RWPE2 (cell line): Measurements from ENCODE around the gene YJU2.
"Not testable (repeated sequence)": the region's sequence is repeated elsewhere in the genome, so short reads cannot be mapped to it uniquely, and the experiment has no call there.

Experiments
- ATAC-seq: fragments of 200-7000 bp; cut with Tn5 transposase; 3 replicates; pipeline ENCODE4 v1.9.1; 2021; ENCODE audit warnings: low read depth
- DNase-seq: peaks from one replicate; pipeline ENCODE4 v3.0.0-alpha.2; 2020; ENCODE audit warnings: low spot score
- H3K27ac ChIP-seq: fragments of 450-650 bp; 2 replicates; pipeline ENCODE4 v1.5.1; 2017; ENCODE audit warnings: mild to moderate bottlenecking; ENCODE audit not compliant: poor library complexity, severe bottlenecking
- H3K27me3 ChIP-seq: fragments of 250-450 bp; sonication (Bioruptor Pico); 2 replicates; pipeline ENCODE4 v1.5.1; 2021; ENCODE audit warnings: mild to moderate bottlenecking, moderate library complexity; ENCODE audit not compliant: insufficient read depth, poor library complexity, severe bottlenecking
- H3K36me3 ChIP-seq: fragments of 250-450 bp; sonication (Bioruptor Pico); 2 replicates; pipeline ENCODE4 v1.5.1; 2020; ENCODE audit warnings: low read depth, mild to moderate bottlenecking, moderate library complexity
- H3K4me1 ChIP-seq: fragments of 250-450 bp; sonication (Bioruptor Pico); 2 replicates; pipeline ENCODE4 v1.5.1; 2021; ENCODE audit warnings: mild to moderate bottlenecking, moderate library complexity; ENCODE audit not compliant: insufficient read depth, poor library complexity, severe bottlenecking
- H3K4me3 ChIP-seq: fragments of 250-450 bp; sonication (Bioruptor Pico); 2 replicates; pipeline ENCODE4 v1.5.1; 2021; ENCODE audit warnings: mild to moderate bottlenecking, moderate library complexity; ENCODE audit not compliant: severe bottlenecking
- H3K9me3 ChIP-seq: fragments of 250-450 bp; sonication (Bioruptor Pico); 2 replicates; pipeline ENCODE4 v1.5.1; 2021; ENCODE audit warnings: mild to moderate bottlenecking, moderate library complexity; ENCODE audit not compliant: severe bottlenecking
- TF ChIP-seq, protein P1 (sequence below): fragments of 450-650 bp; IDR thresholded peaks from one replicate; pipeline ENCODE4 v1.5.1; 2017; ENCODE audit warnings: mild to moderate bottlenecking, moderate library complexity; ENCODE audit not compliant: poor library complexity, severe bottlenecking

The YJU2 gene

DNA sequence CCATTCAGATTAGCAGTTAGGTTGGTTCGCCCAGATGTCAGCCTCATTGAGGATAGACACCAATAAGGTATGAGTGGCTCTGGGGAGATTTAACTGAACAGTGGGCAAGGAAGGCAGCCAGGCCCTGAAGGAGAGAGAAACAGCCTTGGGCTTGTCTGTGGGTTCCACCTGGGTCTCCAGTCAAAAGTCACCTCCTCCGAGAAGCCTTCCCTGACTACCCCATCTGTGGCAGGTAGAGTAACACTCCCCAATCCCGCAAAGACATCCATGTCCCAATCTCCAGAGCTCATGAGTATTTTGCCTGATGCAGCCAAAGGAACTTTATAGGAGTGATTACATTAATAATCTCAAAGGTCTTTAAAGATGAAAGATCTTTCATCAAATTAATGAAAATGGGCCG lies 8.0 kb upstream of the YJU2 start:
- Histone ChIP-seq H3K27me3 (no peaks in the 10 kb centered on the region), H3K36me3 (no peaks in the 10 kb centered on the region), H3K4me3 (no peak overlapping the region), H3K9me3 (no peaks in the 10 kb centered on the region), H3K4me1 (no peaks in the 10 kb centered on the region), H3K27ac (no peak overlapping the region)
- no peak for ATAC-seq
- DNase-seq: no peak
- TF ChIP-seq, protein P1, sequence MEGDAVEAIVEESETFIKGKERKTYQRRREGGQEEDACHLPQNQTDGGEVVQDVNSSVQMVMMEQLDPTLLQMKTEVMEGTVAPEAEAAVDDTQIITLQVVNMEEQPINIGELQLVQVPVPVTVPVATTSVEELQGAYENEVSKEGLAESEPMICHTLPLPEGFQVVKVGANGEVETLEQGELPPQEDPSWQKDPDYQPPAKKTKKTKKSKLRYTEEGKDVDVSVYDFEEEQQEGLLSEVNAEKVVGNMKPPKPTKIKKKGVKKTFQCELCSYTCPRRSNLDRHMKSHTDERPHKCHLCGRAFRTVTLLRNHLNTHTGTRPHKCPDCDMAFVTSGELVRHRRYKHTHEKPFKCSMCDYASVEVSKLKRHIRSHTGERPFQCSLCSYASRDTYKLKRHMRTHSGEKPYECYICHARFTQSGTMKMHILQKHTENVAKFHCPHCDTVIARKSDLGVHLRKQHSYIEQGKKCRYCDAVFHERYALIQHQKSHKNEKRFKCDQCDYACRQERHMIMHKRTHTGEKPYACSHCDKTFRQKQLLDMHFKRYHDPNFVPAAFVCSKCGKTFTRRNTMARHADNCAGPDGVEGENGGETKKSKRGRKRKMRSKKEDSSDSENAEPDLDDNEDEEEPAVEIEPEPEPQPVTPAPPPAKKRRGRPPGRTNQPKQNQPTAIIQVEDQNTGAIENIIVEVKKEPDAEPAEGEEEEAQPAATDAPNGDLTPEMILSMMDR: no peak

DNA sequence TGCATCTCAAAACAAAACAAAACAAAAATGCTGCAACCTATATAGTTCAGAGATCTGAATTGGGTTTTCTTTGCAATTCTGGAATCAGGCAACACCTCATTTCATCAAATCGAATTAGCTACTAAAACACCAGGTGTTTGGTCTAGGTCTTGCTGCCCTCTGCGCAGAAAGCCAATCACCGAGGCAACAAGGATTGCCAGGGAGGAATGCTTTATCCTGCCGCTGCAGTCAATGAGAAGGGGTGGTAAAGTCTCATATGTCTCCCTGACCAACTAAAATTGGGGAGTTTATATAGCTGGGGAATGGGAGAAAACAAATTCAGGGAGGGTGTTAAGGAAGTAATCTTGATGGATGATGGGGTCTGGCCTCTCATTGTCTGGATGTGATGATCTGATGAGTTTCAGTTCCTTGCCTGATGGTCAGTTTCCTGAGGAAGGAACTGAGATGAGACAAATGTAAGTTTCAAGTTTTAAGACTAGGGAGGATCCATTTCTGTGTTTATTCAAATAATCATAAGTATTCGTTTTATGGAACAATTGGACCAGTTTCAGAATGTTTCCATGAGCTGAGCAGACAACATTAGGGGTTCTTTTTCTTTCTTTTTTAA lies 5.0 kb upstream of the YJU2 start:
- no peaks in the 10 kb centered on the region for H3K27me3 ChIP-seq
- H3K4me3 ChIP-seq: no peak overlapping the region
- no peaks in the 10 kb centered on the region for H3K36me3 ChIP-seq
- TF ChIP-seq, protein P1: no peak
- no peaks in the 10 kb centered on the region for H3K9me3 ChIP-seq
- ATAC-seq: no peak
- no peak for DNase-seq
- H3K27ac ChIP-seq: no peak overlapping the region
- H3K4me1 ChIP-seq: no peaks in the 10 kb centered on the region

DNA sequence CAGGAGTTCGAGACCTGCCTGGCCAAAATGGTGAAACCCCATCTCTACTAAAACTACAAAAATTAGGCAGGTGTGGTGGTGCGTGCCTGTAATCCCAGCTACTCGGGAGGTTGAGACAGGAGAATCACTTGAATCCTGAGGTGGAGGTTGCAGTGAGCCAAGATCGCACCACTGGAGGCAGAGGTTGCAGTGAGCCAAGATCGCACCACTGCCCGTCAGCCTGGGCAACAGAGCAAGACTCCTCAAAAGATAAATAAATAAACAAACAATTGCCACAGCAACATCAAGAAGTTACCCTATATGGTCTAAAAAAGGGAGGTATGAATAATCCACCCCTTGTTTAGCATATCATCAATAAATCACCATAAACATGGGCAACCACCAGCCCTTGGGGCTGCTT lies 942 bp upstream of the YJU2 start:
- H3K9me3 ChIP-seq, H3K27ac ChIP-seq, ATAC-seq, H3K27me3 ChIP-seq, DNase-seq, H3K4me1 ChIP-seq, H3K4me3 ChIP-seq: not testable (repeated sequence)
- peaks cover 14% of the 10 kb centered on the region for H3K36me3 ChIP-seq

DNA sequence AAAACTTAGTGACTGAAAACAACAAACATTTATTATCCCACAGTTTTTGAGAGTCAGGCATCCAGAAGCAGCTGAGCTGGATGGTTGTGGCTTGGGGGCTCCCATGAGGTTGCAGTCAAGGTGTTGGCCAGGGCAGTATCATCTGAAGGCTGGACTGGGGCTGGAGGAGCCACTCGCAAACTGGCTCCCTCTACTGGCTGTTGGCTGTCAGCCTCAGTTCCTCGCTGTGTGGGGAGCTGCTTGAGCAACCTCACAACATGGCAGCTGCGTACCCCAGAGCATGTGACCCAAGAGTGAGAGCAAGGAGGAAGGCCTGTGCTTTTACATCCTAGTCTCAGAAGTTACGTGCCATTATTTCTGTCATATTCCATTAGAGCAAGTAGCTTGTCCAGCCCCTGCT lies 9.7 kb downstream of the YJU2 start:
- TF ChIP-seq, protein P1: no peak
- ATAC-seq: no peak
- peaks cover 58% of the 10 kb centered on the region for H3K36me3 ChIP-seq

DNA sequence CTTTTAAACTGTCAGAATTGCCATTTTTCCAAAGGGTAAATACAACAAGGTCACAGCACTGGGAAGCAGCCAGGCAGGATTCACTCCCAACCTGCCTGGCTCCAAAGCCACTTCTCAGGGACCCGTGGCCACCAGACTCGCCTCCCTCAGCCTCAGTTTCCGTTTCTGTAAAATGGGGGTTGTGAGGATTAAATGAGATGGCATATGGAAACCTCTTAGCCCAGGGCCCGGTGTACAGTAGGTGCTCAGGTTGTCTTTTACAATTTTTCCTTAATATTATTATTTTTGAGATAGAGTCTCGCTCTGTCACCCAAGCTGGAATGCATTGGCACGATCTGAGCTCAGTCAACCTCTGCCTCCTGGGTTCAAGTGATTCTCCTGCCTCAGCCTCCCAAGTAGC lies 10.1 kb downstream of the YJU2 start:
- TF ChIP-seq, protein P1: no peak
- ATAC-seq: no peak
- no peak overlapping the region for H3K27ac ChIP-seq
- H3K4me3 ChIP-seq: no peak overlapping the region
- peaks cover 54% of the 10 kb centered on the region for H3K36me3 ChIP-seq
- no peaks in the 10 kb centered on the region for H3K9me3 ChIP-seq
- DNase-seq: no peak
- H3K27me3 ChIP-seq: no peaks in the 10 kb centered on the region
- H3K4me1 ChIP-seq: no peaks in the 10 kb centered on the region

More for the DNA sequence above, 9.7 kb downstream of the YJU2 start:
- DNase-seq: no peak
- H3K27me3 ChIP-seq: no peaks in the 10 kb centered on the region
- no peaks in the 10 kb centered on the region for H3K4me1 ChIP-seq
- H3K27ac ChIP-seq: no peak overlapping the region
- no peak overlapping the region for H3K4me3 ChIP-seq
- H3K9me3 ChIP-seq: no peaks in the 10 kb centered on the region
